Posterior cingulate gyrus (tissue), 11 donors: ENCODE data around the gene NUTM1.
"Not testable (repeated sequence)": the region's sequence is repeated elsewhere in the genome, so short reads cannot be mapped to it uniquely, and the experiment has no call there.

Experiments
- DNase-seq, 10 donors: peaks; one replicate each; pipeline versions ENCODE4 v3.0.0 to v3.0.0-alpha.2; 2020 to 2021; ENCODE audit warnings: mixed read lengths in 3 of 10
- intact Hi-C: fragments of 100-400 bp; cut with DNase I; formaldehyde crosslinking; loops from one replicate; pipeline ENCODE4 v1.15.1; 2023

NUTM1 gene

GRCh38 chr15:34361278-34361677 lies 18.2 kb downstream of the NUTM1 start:
- intact Hi-C loops = no loop called here
- peak in 1 of 10 donors; percentile 67 for DNase-seq

DNA sequence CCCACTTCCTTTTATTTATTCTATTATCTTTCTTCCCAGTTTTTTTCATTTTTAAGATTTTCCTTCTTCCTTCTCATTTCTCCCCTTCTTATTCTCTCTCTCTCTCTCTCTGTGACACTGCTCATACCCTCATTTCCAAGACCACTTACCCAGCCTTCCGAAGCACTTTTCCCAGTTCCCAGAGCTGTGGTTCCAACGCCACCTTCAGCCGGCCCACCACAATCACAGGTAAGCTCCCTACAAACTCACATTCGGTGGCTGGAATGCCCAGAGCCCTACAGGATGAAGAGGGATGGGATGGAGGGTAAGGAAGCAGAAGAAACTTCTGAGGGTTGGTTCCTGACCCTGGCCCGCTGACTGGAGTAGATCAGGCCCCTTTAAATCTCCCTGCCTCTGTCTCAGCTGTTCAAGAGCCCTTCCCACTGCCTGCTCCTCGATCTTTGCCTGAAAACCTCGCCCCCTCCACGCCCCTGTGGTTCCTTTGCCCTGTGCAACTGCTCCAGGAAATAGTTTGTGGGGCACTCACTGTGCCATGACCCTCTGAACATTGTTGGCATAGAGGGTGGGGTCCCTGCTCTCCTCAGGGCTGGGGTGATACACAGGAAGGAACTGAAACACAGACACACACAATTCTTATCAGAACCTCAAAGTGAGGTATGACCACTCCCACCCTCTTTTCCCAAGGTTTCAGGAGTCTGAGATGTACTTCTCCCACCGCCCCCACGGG lies 19.1 kb downstream of the NUTM1 start:
- DNase-seq = peak in 1 of 10 donors; percentile 56
- intact Hi-C loops = no loop called here

DNA sequence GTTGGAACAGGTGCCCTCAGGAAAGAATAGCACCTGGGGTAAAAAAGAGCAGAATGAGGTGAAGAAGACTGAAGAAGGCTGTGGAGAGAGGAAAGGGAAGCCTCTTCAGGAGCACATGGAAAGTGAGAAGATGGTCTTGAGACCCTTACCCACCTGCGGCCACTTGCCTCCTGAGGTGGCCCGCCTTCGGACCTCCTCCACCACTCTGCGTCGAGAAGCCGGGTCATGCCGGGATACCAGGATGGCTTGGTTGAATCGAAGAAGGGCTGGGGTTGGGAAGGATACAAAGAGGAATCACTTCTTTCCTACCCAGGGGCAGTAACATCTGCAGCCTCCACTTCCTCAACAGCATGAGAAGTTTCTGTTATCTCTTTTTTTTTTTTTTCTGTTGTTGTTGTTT lies 20.9 kb downstream of the NUTM1 start:
- intact Hi-C loops = no loop called here
- peak in 1 of 10 donors; percentile 44 for DNase-seq

DNA sequence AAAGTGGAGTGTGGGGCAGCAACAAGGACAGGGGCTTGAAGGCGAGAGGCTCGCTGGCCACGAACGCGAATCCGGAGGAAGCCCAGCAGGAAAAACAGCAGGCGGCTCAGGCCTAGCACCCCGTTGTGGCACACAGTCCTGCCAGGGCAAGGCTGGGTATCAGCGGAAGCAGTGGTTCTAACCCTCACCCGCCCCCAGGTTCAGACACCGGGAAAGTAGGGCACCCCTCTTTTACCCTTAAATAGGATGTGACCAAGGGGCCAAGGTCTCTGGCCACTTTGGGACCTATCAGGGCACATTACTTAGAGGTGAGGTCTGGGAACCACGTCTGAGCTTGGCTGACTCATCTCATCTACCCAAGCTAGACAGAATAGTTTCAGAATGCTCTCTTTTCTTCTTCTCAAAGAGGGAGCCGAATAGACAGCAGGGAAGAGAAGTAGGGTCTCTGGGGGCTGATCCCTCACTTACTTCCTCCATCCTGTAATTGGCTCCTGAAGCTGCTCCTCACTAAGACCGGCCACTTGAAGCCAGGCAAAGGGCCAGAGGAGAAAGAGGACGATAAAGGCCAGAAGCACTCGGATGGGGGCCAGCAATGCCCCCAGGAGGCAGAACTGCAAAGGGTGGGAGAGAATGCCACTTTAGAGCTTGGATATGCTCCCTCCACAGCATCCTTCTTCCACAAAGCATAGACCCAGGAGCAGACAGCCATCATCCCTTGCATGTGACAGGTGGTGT lies 22.1 kb downstream of the NUTM1 start:
- intact Hi-C loops = loop anchor here (5.0 kb wide), 1 partner anchor 303 kb away; no protein-coding TSS in a partner anchor
- peak in 1 of 10 donors; percentile 79 for DNase-seq

DNA sequence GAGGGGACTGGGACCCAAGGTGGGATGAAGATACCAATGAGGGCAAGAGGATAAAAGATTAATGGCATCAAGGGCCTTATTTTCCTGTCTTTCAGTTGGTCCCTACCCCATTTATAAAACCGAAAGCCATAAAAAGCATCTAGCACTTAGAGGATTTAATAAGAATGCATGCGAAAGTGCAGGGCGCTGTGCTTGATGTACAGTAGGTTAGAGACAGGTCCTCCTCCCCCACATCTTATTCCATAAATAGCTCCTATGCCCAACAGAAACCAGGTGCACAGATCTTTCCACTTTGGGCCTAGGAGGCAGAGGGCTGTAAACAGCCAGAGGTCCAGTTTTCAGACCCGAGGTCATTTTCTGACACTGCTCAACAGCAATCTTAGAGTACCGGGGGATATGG lies 22.7 kb downstream of the NUTM1 start:
- peak in 1 of 10 donors; percentile 61 for DNase-seq
- intact Hi-C loops = loop anchor here (5.0 kb wide), 1 partner anchor 304 kb away; no protein-coding TSS in a partner anchor

DNA sequence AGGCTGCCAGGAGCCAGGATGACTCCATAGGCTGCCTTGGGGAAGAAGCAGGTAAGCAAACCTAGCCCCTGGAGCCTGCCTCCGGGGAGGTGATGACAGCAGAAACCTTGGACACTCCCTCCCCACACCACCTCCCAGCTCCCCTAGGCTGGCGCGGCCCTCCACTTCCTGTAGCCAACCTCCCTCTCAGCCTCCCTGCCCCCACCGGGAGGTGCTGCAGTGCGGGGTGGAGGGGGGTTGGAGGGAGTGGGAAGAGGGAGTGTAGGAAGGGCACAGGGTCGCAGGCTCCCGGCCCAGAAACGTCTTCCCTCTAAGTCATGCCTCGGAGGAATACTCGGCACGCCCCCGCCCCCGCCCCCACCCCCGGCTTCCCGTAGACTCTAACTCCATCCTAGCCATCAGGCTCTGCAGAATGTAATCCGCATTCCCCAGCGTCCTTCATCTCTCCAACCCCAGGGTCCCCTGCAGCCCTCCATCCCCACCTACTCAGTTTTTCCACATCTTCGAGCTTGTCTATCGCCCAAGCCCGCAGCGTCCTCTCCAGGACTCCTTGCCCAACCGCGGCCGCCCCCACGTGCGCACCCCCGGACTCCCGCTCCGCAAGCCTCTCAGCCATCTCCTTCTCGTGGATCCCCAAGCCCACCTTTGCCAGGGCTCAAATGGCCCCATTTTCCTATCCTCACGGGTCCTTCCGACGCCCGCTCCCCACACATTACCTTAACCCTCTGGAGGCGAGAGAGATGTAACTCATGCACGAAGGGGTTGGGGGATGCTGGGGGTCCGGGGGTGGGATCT lies 23.4 kb downstream of the NUTM1 start:
- DNase-seq = peak in 9 of 10 donors; percentile 23 to 92 (median 55)
- intact Hi-C loops = loop anchor here (1.0 to 5.0 kb wide), 3 partner anchors 23 to 304 kb away; partner anchors contain the start of genes NOP10 and NUTM1

- peak; percentile 78 to 98 (median 88) for DNase-seq
- intact Hi-C loops = loop anchor here (1.0 to 5.0 kb wide), 3 partner anchors 24 to 305 kb away; partner anchors contain the start of genes NOP10 and NUTM1
Measured at GRCh38 chr15:34367101-34368081, 24.3 kb downstream of the NUTM1 start, which contains the start of gene LPCAT4. Gene LPCAT4, minus strand, starts transcription at chr15:34367196. Its CDS starts 96 bp downstream, at chr15:34367100.

DNA sequence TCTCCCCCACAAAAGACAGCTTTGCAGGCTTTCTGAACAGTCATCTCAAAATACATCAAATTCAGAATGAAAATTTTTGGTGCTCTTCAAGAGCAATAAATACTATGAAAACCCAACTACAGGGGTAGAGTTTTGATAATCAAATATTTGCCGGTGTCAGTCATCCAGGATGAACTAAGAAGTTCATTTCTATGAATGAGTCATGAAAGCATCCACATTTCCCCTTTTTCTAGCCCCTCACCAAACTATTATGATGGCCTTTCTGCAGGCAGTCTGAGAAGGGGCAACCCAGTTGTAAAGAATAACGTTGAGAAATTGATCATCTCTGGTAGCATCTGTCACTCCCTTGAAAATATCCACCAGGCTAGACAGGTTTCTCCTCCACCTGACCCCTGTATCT lies 27.0 kb downstream of the NUTM1 start:
- intact Hi-C loops = no loop called here
- DNase-seq = peak in 1 of 10 donors; percentile 5

GRCh38 chr15:34370643-34371042 lies 27.5 kb downstream of the NUTM1 start:
- no peak for DNase-seq

DNA sequence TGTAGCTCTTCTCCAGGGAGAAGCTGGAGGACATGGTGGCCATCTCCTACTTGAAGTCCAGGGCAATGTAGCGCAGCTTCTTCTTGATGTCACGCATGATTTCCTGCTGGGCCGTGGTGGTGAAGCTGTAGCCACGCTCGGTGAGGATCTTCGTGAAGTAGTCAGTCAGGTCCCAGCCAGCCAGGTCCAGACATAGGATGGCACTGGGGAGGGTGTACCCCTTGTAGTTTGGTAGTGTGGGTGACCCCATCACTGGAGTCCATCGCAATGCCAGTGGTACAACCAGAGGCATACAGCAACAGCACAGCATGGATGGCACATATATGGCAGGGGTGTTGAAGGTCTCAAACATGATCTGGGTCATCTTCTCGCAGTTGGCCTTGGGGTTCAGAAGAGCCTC lies 30.8 kb downstream of the NUTM1 start:
- intact Hi-C loops = no loop called here
- peak in 1 of 10 donors; percentile 51 for DNase-seq

More at GRCh38 chr15:34370643-34371042, 27.5 kb downstream of the NUTM1 start:
- intact Hi-C loops = no loop called here

DNA sequence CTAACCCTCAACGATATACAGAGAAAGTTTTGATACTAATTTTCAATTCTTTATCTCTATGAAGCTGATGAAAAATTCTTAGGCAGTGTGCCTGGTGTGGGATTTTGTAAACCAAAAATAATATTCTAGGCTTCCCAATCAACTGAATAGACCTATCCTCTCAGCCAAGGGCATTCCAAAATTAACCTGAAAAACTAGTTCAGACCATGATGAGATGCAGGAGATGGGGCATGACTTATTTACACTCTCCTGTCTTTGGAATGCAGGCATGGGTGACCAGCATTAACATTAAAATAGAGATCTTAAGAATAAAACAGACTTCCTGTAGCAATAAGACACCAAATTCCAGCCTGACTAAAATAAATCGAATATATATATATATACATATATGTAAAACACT lies 31.7 kb downstream of the NUTM1 start:
- no peak for DNase-seq
- intact Hi-C loops = no loop called here

- intact Hi-C loops, DNase-seq: not testable (repeated sequence)
Measured at GRCh38 chr15:34375541-34375940, 32.4 kb downstream of the NUTM1 start.

GRCh38 chr15:34376856-34377255 lies 33.7 kb downstream of the NUTM1 start:
- DNase-seq = no peak
- intact Hi-C loops = no loop called here

DNA sequence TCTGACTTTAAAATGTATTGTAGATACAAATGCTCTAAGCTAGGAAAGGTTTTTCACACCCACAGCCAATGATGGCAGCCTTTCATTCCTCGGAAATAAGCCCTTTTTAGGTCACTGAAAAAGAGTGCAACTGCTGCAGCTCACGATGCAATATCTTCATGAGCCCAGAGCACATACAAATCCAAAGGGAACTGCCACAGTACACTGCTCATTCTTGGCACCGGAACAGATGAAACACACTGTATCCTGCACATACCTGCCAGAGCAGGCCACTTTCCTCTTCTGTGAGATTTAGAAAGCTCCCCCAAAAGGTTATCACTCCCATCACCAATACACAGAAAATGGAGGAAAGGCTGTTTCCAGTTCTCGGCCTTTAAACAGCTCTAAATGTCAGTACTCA lies 37.4 kb downstream of the NUTM1 start:
- DNase-seq, intact Hi-C loops: not testable (repeated sequence)

- intact Hi-C loops, DNase-seq: not testable (repeated sequence)
Measured at GRCh38 chr15:34381829-34382521, 38.9 kb downstream of the NUTM1 start.

DNA sequence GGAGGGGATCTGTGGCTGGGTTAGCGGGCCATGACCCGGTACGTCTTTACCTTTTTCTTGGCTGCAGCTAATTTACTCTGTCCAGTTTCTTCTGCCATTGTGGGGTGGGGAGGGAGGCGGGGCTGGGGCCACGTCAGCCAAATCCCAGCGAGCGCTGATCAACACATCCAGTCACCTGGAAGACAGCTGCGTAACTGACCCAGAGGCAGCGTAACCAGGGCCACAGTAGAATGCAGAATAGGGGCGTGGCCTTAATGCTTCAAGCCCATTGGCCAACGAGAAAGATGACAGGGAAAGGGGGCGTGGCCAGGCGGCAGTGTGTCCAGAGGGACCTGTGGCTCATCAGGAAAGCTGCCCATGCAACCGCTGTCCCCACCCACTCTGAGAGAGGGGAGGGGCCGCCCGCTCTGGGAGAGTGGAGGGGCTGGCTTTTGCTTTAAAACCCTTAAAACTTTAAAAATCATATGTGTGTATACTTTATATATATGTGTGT lies 46.5 kb downstream of the NUTM1 start:
- DNase-seq, intact Hi-C loops: not testable (repeated sequence)

- intact Hi-C loops = not testable (repeated sequence)
Measured at GRCh38 chr15:34392981-34393380, 49.9 kb downstream of the NUTM1 start.

GRCh38 chr15:34397637-34398259 lies 54.6 kb downstream of the NUTM1 start:
- intact Hi-C loops = not testable (repeated sequence)

More at GRCh38 chr15:34392981-34393380, 49.9 kb downstream of the NUTM1 start:
- not testable (repeated sequence) for DNase-seq

More at GRCh38 chr15:34397637-34398259, 54.6 kb downstream of the NUTM1 start:
- not testable (repeated sequence) for DNase-seq
